ENCODE data around the gene CPAMD8.

DNA sequence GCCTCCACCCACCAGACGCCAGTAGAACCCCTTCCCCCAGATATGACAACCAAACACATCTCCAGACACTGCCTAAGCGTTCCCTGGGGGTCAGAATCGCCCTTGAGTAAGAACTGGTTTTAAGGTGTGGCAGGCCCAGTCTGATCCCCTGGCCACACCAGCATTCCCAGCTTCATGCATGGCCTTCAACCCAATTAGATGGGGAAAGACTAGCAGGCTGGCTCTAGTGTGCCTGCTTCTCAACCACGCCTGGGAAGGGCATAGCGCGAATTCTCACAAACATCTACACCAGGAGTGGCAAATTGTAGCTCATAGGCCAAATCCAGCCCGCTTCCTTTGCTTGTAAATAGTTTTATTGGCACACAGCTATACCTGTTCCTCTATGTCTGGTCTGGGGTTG, 35.1 kb upstream of the CPAMD8 start:
- no peak for TF ChIP-seq POLR2A (IDR thresholded peaks at IDR 0.05)
- no peak for TF ChIP-seq CTCF (IDR thresholded peaks at IDR 0.05 in 4 of 5, conservative IDR thresholded peaks at IDR 0.05 in 1 of 5)
